ENCODE data around the gene DUSP3.

DUSP3 gene

DNA sequence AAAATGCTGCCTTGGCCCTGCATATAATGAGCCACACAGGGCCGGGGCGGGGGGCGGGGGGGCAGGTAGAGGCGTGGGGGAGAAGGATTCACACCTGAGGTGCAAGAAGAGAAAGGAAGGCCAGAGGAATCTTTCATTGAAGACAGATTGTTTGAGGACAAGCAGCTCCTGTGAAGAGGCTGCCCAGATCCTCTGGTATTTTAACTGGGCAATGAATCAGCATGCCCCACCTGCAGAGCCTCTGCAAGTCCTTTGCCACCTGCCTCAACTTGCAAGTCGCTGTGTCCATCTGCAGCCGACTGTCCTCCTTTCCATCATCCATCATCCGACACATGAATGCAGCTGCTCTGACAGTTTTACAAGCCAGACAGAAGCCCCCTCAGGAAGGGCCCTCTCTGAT, 18.9 kb downstream of the DUSP3 start:
- H2AFZ ChIP-seq (ENCODE audit: low read depth, low read length), result no peak overlapping the region

DNA sequence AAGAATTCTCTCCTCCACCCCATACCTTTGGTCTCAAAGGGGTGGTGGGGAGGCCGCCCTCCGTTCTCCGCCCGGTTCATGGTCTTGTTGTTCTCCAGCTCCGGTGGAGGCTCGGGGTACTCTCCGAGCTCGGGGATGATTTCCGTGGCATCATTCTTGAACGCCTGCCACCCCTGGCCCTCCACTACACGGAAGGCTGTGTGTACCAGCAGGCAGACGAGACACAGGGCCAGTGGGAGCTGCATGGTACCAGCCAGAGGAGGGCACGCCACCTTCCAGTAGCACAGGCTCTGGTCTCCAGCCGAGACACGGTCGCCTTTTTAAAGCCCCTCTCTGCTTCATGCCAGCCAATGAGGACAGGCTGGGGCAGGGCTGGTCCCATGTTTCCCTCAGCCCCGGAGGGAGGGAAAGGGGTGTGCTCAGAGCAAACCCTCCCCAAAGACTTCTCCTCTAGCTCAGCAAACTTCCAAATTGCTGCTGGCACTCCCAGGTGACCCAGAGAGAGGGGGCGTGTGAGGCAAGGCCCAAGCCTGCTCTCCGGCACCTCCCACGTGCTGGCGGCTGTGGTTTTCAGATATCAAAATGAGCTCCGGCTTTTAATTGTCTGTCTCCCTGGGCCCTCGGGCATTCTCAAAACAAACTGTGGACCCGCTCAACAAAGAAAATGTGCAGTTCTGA, 20.1 kb downstream of the DUSP3 start, which contains the start of gene SOST:
Gene SOST, minus strand, starts transcription at position 295 of the 678 bp plus-strand sequence. Its CDS starts 50 bp downstream, at position 245.
- Histone ChIP-seq H3K4me1 (ENCODE audit: control insufficient read depth, insufficient read depth, low read depth, low read length) (peaks cover 9% of the 10 kb centered on the region), H2AK5ac (ENCODE audit: low read length, severe bottlenecking) (no peak within 1 kb of the TSS), H3K4me3 (ENCODE audit: insufficient read depth in 1 of 2, low read depth in 1 of 2, low read length in 2 of 2) (peak within 1 kb of the TSS in 1 of 2 experiments; percentile 26), H3K9ac (ENCODE audit: low read length) (no peak within 1 kb of the TSS), H4K8ac (ENCODE audit: low read length) (no peak within 1 kb of the TSS), H2BK120ac (ENCODE audit: low read depth, low read length) (no peak within 1 kb of the TSS), H3K9me3 (ENCODE audit: control insufficient read depth, low read length) (no peaks in the 10 kb centered on the region), H2BK12ac (ENCODE audit: low read length in 2 of 2) (no peak within 1 kb of the TSS), H2BK5ac (ENCODE audit: low read depth, low read length, poor library complexity, severe bottlenecking) (no peak within 1 kb of the TSS), H4K91ac (ENCODE audit: low read length) (no peak within 1 kb of the TSS), H3K14ac (ENCODE audit: low read length in 2 of 2) (no peak within 1 kb of the TSS), H3K27ac (ENCODE audit: low read length, poor library complexity, severe bottlenecking) (no peak within 1 kb of the TSS), H3K36me3 (ENCODE audit: control insufficient read depth in 1 of 2, insufficient read depth in 2 of 2, low read depth in 1 of 2, low read length in 2 of 2) (no peaks in the 10 kb centered on the region), H2AFZ (ENCODE audit: low read depth, low read length) (no peak within 1 kb of the TSS), H3K79me1 (replicated peaks; ENCODE audit: low read length, poor library complexity, severe bottlenecking) (no peaks in the 10 kb centered on the region), H3K18ac (ENCODE audit: low read depth in 1 of 2, low read length in 2 of 2) (no peak within 1 kb of the TSS), H3K4me2 (ENCODE audit: low read length, poor library complexity, severe bottlenecking) (no peak within 1 kb of the TSS), H3K4ac (ENCODE audit: low read depth in 1 of 2, low read length in 2 of 2) (no peak within 1 kb of the TSS), H2BK15ac (ENCODE audit: low read depth, poor library complexity, severe bottlenecking) (no peak within 1 kb of the TSS), H3K27me3 (ENCODE audit: control insufficient read depth in 1 of 2, insufficient read depth in 1 of 2, low read length in 2 of 2) (peaks cover 58 to 63% of the 10 kb centered on the region in 2 experiments), H3K23ac (ENCODE audit: low read length in 2 of 2) (peak within 1 kb of the TSS in 1 of 2 experiments; percentile 79)
- no peak for DNase-seq
- 89% methylated on average over 24 of the region's 24 CpGs for WGBS

More for the DNA sequence above, 18.9 kb downstream of the DUSP3 start:
- H3K27me3 ChIP-seq (ENCODE audit: control insufficient read depth in 1 of 2, insufficient read depth in 1 of 2, low read length in 2 of 2), result peaks cover 49 to 54% of the 10 kb centered on the region in 2 experiments
- H3K23ac ChIP-seq (ENCODE audit: low read length in 2 of 2), result peak overlapping the region in 1 of 2 experiments; percentile 5
- DNase-seq, result no peak
- peaks cover 9% of the 10 kb centered on the region for H3K4me1 ChIP-seq (ENCODE audit: control insufficient read depth, insufficient read depth, low read depth, low read length)
- no peaks in the 10 kb centered on the region for H3K79me1 ChIP-seq (replicated peaks; ENCODE audit: low read length, poor library complexity, severe bottlenecking)
- no peak overlapping the region for H2BK120ac ChIP-seq (ENCODE audit: low read depth, low read length)
- H3K4me3 ChIP-seq (ENCODE audit: insufficient read depth in 1 of 2, low read depth in 1 of 2, low read length in 2 of 2), result no peak overlapping the region
- H3K27ac ChIP-seq (ENCODE audit: low read length, poor library complexity, severe bottlenecking), result no peak overlapping the region
- H4K91ac ChIP-seq (ENCODE audit: low read length), result no peak overlapping the region
- no peak overlapping the region for H2BK5ac ChIP-seq (ENCODE audit: low read depth, low read length, poor library complexity, severe bottlenecking)
- H3K4me2 ChIP-seq (ENCODE audit: low read length, poor library complexity, severe bottlenecking), result no peak overlapping the region
- no peak overlapping the region for H2BK12ac ChIP-seq (ENCODE audit: low read length in 2 of 2)
- 68% methylated on average over 7 of the region's 7 CpGs for WGBS
- H2BK15ac ChIP-seq (ENCODE audit: low read depth, poor library complexity, severe bottlenecking), result no peak overlapping the region
- H3K36me3 ChIP-seq (ENCODE audit: control insufficient read depth in 1 of 2, insufficient read depth in 2 of 2, low read depth in 1 of 2, low read length in 2 of 2), result no peaks in the 10 kb centered on the region
- H4K8ac ChIP-seq (ENCODE audit: low read length), result no peak overlapping the region
- H3K4ac ChIP-seq (ENCODE audit: low read depth in 1 of 2, low read length in 2 of 2), result no peak overlapping the region
- no peak overlapping the region for H3K14ac ChIP-seq (ENCODE audit: low read length in 2 of 2)
- H3K9ac ChIP-seq (ENCODE audit: low read length), result no peak overlapping the region
- no peaks in the 10 kb centered on the region for H3K9me3 ChIP-seq (ENCODE audit: control insufficient read depth, low read length)
- no peak overlapping the region for H3K18ac ChIP-seq (ENCODE audit: low read depth in 1 of 2, low read length in 2 of 2)
- no peak overlapping the region for H2AK5ac ChIP-seq (ENCODE audit: low read length, severe bottlenecking)

- H4K8ac ChIP-seq (ENCODE audit: low read length), result no peak overlapping the region
- no peak overlapping the region for H3K4me3 ChIP-seq (ENCODE audit: insufficient read depth in 1 of 2, low read depth in 1 of 2, low read length in 2 of 2)
- H2BK12ac ChIP-seq (ENCODE audit: low read length in 2 of 2), result no peak overlapping the region
- H3K4me1 ChIP-seq (ENCODE audit: control insufficient read depth, insufficient read depth, low read depth, low read length), result peaks cover 9% of the 10 kb centered on the region
- no peak for DNase-seq
- WGBS, result 85% methylated on average over 6 of the region's 6 CpGs
- H3K79me1 ChIP-seq (replicated peaks; ENCODE audit: low read length, poor library complexity, severe bottlenecking), result no peaks in the 10 kb centered on the region
- no peak overlapping the region for H4K91ac ChIP-seq (ENCODE audit: low read length)
- H3K36me3 ChIP-seq (ENCODE audit: control insufficient read depth in 1 of 2, insufficient read depth in 2 of 2, low read depth in 1 of 2, low read length in 2 of 2), result no peaks in the 10 kb centered on the region
- H3K4me2 ChIP-seq (ENCODE audit: low read length, poor library complexity, severe bottlenecking), result no peak overlapping the region
- H3K9ac ChIP-seq (ENCODE audit: low read length), result no peak overlapping the region
- no peak overlapping the region for H3K4ac ChIP-seq (ENCODE audit: low read depth in 1 of 2, low read length in 2 of 2)
- no peak overlapping the region for H3K14ac ChIP-seq (ENCODE audit: low read length in 2 of 2)
- H2AFZ ChIP-seq (ENCODE audit: low read depth, low read length), result no peak overlapping the region
- H2BK5ac ChIP-seq (ENCODE audit: low read depth, low read length, poor library complexity, severe bottlenecking), result no peak overlapping the region
- peaks cover 63 to 67% of the 10 kb centered on the region in 2 experiments for H3K27me3 ChIP-seq (ENCODE audit: control insufficient read depth in 1 of 2, insufficient read depth in 1 of 2, low read length in 2 of 2)
- no peak overlapping the region for H3K18ac ChIP-seq (ENCODE audit: low read depth in 1 of 2, low read length in 2 of 2)
- no peaks in the 10 kb centered on the region for H3K9me3 ChIP-seq (ENCODE audit: control insufficient read depth, low read length)
- H2BK120ac ChIP-seq (ENCODE audit: low read depth, low read length), result no peak overlapping the region
- no peak overlapping the region for H3K27ac ChIP-seq (ENCODE audit: low read length, poor library complexity, severe bottlenecking)
- no peak overlapping the region for H2AK5ac ChIP-seq (ENCODE audit: low read length, severe bottlenecking)
- H3K23ac ChIP-seq (ENCODE audit: low read length in 2 of 2), result no peak overlapping the region
- no peak overlapping the region for H2BK15ac ChIP-seq (ENCODE audit: low read depth, poor library complexity, severe bottlenecking)
These were observed 20.7 kb downstream of the DUSP3 start for GRCh38 chr17:43758086-43758485.

GRCh38 chr17:43757171-43757660, 21.6 kb downstream of the DUSP3 start:
- Histone ChIP-seq H3K9me3 (ENCODE audit: control insufficient read depth, low read length) (no peaks in the 10 kb centered on the region), H3K4ac (ENCODE audit: low read depth in 1 of 2, low read length in 2 of 2) (no peak overlapping the region), H3K23ac (ENCODE audit: low read length in 2 of 2) (no peak overlapping the region), H4K8ac (ENCODE audit: low read length) (no peak overlapping the region), H3K9ac (ENCODE audit: low read length) (no peak overlapping the region), H2BK5ac (ENCODE audit: low read depth, low read length, poor library complexity, severe bottlenecking) (no peak overlapping the region), H3K18ac (ENCODE audit: low read depth in 1 of 2, low read length in 2 of 2) (no peak overlapping the region), H3K4me2 (ENCODE audit: low read length, poor library complexity, severe bottlenecking) (no peak overlapping the region), H3K14ac (ENCODE audit: low read length in 2 of 2) (no peak overlapping the region), H2AK5ac (ENCODE audit: low read length, severe bottlenecking) (no peak overlapping the region), H2BK12ac (ENCODE audit: low read length in 2 of 2) (no peak overlapping the region), H3K4me3 (ENCODE audit: insufficient read depth in 1 of 2, low read depth in 1 of 2, low read length in 2 of 2) (no peak overlapping the region), H3K79me1 (replicated peaks; ENCODE audit: low read length, poor library complexity, severe bottlenecking) (no peaks in the 10 kb centered on the region), H3K4me1 (ENCODE audit: control insufficient read depth, insufficient read depth, low read depth, low read length) (peaks cover 9% of the 10 kb centered on the region), H3K36me3 (ENCODE audit: control insufficient read depth in 1 of 2, insufficient read depth in 2 of 2, low read depth in 1 of 2, low read length in 2 of 2) (no peaks in the 10 kb centered on the region), H2BK120ac (ENCODE audit: low read depth, low read length) (no peak overlapping the region), H3K27me3 (ENCODE audit: control insufficient read depth in 1 of 2, insufficient read depth in 1 of 2, low read length in 2 of 2) (peaks cover 71 to 75% of the 10 kb centered on the region in 2 experiments), H2AFZ (ENCODE audit: low read depth, low read length) (no peak overlapping the region), H2BK15ac (ENCODE audit: low read depth, poor library complexity, severe bottlenecking) (no peak overlapping the region), H3K27ac (ENCODE audit: low read length, poor library complexity, severe bottlenecking) (no peak overlapping the region), H4K91ac (ENCODE audit: low read length) (no peak overlapping the region)
- 90% methylated on average over 8 of the region's 8 CpGs for WGBS
- no peak for DNase-seq

Measured in mesenchymal stem cell (in vitro differentiated cells and primary cell).